HG03342 (cell line): ENCODE results near the gene DEDD.
A peak's percentile ranks its signal among the peaks of the same experiment; 100 is the strongest.

Source experiments
- ATAC-seq: cut with Tn5 transposase; IDR thresholded peaks from one replicate; pipeline ENCODE4 v1.9.1; 2021; ENCODE audit warnings: mild to moderate bottlenecking, moderate library complexity; ENCODE audit not compliant: unreplicated experiment

DEDD gene

DNA sequence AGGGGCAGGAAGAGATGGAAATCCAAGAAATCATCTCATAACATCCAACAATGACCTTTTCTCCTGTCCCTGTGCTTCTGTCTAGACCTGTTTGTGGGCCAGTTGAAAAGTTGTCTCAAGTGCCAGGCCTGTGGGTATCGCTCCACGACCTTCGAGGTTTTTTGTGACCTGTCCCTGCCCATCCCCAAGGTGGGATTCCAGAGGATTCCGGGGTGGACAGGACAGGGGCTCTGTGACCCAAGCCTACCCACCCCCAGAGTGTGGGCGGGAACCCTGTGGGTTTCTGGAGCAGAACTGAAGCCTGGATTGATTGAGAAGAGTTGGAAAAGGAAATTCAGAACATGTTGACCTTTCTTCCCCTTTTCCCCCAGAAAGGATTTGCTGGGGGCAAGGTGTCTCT, 31.3 kb upstream of the DEDD start:
- no peak for ATAC-seq

DNA sequence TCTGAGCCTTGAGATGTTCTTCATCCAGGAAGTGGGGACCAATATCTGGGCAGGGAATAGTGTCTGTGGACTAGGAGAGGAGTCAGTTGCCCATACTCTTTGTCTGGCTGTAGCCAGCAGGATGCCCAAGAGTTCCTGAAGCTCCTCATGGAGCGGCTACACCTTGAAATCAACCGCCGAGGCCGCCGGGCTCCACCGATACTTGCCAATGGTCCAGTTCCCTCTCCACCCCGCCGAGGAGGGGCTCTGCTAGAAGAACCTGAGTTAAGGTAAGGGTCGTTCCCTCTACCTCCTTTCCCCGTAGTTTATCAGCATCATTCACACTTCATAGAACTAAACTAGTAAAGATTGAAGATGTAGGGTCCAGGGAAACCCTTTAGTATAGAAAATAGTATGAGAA, 30.3 kb upstream of the DEDD start:
- no peak for ATAC-seq

DNA sequence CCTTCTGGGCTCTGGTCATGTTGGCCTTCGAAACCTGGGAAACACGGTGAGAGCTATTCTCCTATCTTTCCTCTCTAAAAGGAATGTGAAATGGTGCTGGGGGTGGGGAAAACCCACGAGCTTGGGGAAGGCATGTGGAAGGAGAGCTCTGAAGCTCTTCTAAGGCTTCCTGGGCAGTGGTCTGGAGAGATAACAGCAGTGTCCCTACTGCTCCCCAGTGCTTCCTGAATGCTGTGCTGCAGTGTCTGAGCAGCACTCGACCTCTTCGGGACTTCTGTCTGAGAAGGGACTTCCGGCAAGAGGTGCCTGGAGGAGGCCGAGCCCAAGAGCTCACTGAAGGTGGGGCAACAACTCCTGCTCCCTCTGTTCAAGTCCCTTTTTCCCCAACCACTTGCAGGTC, 29.6 kb upstream of the DEDD start:
- ATAC-seq = no peak

DNA sequence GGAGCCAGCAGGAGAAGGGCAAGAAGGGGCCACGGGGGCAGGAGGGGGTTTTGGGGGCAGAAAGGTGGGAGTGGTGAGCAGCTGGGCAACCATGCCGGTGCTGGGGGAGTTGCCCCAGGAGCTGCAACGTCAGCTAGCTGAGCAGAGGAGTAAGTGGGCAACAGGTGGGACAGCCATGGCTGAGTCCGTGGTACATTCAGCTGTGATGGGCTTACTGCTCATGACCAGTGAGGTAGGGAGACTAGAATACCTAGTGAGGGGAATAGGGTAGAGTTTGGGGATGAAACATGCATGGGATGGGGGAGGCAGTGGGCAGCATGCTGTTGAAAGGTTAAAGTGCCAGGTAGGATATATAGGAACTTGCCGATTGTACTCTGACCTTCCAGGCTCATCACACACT, 29.2 kb upstream of the DEDD start:
- ATAC-seq = no peak

DNA sequence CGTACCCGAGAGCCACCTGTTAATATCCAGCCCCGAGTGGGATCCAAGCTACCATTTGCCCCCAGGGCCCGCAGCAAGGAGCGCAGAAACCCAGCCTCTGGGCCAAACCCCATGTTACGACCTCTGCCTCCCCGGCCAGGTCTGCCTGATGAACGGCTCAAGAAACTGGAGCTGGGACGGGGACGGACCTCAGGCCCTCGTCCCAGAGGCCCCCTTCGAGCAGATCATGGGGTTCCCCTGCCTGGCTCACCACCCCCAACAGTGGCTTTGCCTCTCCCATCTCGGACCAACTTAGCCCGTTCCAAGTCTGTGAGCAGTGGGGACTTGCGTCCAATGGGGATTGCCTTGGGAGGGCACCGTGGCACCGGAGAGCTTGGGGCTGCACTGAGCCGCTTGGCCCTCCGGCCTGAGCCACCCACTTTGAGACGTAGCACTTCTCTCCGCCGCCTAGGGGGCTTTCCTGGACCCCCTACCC, 28.2 kb upstream of the DEDD start:
- no peak for ATAC-seq

DNA sequence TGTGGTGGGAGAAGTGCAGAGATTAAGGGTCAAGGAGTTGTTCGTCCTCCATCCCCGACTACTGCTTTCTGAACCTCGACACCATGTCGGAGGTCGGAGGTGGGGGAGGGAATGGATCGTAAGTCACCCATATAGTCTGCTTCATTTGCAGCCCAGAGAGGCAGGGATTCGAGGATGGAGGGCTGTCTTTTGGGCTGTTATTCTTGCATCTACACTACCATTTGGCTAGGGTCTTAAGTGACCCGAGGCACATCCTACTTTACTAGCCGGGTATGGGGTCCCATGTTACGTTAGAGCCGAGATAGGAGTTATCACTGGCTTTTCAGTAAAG, 27.4 kb upstream of the DEDD start:
- ATAC-seq = no peak

DNA sequence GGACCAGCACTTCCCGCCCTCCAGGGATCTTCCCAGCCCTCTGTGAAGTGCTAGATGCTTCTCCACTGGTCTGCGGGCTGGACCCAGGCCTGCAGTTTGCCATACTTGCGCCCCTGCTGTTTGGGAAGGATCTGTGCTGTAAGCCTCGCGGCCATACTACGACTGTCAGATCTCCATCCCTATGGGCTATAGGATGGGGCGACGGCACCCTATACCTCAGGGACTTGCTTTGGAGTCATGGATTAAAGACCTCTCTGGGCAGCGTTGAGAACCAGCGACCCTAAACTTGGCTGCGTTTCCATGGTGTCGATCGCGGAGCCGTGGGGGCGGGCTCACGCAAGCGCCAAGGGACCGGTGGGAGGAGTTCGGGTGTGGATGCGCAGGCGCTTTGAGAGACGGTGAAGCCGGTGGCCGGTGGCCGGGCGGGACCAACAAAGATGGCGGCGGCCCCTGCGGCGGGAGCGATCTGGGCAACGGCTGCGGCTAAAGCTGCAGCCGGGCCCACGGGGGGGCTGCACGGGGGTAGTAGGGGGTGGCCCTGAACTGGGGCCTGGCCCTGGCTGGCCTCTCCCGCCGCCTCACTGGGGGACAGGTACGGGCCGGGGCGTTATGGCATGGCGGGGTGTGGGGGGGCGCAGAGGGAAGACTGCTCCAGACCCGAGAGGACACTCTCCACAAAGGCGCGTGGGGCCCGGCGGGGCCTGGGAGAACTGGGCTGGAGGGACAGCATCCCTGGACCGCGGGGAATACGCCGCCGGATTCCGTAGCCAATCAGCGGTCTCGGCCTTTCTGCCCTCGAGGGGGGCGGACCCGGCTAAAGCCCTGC, 26.8 kb upstream of the DEDD start, which contains the start of gene USP21:
TSS of gene USP21 (plus strand) at position 414 of the 826 bp plus-strand sequence. CDS start 1,141 bp downstream, outside the sequence.
- ATAC-seq = peak; percentile 75

DNA sequence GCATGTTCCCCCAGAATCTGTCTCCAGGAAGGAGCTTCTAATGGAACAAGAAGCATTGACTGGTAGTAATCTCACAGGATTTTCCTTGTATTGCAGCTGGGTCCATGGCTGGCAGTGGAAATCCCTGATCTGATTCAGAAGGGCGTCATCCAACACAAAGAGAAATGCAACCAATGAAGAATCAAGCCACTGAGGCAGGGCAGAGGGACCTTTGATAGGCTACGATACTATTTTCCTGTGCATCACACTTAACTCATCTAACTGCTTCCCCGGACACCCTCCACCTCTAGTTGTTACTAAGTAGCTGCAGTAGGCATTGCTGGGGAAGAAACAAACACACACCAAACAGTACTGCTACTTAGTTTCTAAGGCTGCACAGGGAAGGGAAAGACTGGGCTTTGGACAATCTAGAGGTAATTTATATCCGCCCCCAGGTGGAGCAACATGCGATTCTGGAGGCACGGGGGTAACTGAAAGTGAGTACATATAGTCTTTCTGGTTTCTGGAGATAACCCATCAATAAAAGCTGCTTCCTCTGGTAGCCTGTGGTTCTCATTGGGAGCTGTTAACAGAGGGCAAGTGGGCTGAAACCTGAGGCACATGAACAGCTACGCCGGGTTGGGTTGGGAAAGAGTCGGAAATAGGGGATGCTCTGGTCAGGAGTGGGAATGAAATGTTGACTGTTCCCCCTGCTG, 26.0 kb upstream of the DEDD start:
- no peak for ATAC-seq

DNA sequence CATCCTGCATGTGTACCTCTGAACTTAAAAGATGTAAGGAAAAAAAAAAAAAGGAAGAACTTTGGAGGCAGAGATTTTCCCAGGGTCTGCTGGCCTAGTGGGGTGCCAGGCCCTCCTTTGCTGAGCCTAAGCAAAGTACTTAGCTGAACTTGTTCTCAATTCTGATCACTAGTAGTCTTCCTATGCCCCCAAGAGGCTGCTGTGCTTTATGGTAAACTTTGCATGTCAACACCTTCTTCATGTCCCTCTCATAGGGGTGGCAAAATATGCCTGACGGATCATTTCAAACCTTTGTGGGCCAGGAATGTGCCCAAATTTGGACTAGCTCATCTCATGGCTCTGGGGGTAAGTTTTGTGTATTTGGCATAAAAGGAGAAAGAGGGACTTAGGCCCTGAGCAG, 25.4 kb upstream of the DEDD start:
- no peak for ATAC-seq

DNA sequence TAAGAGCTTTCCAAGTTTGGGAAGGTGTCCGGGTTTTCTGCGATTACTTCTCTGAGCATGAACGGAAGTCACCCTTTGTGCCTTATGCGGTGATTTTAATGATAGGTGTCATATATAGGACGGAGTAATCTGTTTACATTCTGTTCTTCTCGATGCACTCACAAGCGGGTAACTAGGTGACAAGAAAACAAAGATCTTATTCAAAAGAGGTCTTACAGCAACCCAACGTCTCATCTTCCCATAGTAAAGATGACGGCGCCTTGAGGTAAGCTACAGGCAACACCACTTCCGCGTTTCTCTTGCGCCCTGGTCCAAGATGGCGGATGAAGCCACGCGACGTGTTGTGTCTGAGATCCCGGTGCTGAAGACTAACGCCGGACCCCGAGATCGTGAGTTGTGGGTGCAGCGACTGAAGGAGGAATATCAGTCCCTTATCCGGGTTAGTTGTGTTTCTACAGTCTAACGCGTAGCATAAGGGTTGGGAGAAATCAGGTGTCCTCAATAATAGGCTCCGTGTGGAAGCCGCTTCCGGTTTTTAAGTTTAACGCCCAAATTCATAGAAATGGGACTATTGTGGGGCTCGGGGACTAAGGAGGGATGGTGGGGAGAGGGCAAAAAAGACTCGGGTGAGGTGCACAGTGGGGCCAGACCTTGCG, 21.3 kb upstream of the DEDD start, which contains the start of gene UFC1:
TSS of gene UFC1 (plus strand) at position 297 of the 656 bp plus-strand sequence. CDS start at position 317, 20 bp downstream.
- ATAC-seq = peak; percentile 86

DNA sequence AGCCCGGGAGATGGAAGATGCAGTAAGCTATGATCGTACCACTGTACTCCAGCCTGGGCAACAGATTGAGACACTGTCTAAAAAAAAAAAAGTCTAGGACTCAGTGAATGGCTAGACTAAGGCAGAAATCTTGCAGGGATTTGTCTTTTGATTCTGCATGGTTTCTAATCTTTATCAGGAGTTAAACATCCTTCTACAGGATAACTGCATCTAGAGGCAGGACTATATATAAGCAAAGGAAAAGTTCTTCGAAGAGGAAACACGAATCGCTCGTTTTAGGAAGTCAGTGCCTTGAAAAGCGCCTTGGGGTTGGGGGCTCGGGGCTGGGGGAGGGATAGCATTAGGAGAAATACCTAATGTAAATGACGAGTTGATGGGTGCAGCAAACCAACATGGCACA, 20.7 kb upstream of the DEDD start:
- peak; percentile 5 for ATAC-seq

DNA sequence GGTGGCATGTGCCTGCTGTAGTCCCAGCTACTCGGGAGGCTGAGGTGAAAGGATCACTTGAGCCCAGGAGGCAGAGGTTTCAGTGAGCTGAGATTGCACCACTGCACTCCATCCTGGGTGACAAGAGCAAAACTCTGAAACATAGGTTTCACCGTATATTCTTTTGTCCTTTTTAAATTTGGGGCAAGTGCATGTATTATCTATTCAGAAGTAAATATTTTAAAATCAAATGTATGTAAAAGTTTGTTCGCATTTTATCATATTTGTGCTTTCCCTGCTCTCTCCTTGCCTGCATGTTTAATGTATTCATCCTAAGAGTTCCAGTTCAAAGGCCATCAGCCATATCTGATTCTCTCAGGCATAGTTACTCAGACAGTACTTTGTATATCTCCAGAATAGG, 13.4 kb upstream of the DEDD start:
- ATAC-seq = no peak

DNA sequence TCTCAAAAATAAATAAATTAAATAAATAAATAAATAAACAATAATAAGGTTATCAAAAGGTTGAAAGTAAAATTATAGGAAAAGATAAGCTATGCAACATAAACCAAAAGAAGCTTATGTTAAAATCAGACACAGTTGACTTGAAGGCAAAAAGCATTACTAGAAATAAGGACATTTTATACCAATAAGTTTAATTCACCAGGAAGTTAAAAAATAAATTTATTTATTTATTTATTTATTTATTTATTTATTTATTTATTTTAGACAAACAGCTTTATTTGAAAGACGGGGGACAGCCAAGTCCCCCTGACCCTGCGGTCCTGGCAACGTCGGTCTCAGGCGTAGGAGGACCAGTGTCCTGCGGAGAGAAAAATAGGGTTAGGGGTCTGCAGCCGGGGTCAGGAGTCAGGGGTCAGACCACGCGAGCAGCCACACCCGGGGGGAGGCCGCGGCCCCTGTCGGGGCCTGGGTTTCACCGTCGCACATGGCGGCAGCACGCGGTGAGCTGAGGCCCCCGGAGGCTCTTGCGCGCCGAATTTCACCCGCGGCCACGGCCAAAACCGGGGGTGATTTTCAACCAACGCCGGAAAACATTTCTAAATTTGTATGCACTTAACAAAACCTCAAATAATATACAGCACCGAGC, 8.4 kb upstream of the DEDD start:
- no peak for ATAC-seq

DNA sequence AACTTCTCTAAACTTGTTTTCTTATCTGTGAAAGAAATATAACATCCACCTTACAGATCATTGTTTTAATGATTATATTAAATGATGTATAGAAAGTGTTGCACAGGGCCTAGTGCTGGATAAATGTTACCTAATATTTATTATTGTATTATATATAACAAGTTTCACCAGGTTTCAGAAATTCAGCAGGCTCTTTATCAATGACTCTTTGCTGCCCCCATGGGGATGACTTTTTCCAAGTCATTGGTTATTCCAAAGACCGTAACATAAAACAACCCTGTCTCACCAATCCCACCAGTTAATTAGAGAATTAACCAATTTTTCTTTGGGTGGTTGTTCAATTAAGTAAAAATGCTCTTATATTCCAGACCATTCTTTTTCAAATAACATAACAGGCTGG, 7.3 kb upstream of the DEDD start:
- no peak for ATAC-seq

DNA sequence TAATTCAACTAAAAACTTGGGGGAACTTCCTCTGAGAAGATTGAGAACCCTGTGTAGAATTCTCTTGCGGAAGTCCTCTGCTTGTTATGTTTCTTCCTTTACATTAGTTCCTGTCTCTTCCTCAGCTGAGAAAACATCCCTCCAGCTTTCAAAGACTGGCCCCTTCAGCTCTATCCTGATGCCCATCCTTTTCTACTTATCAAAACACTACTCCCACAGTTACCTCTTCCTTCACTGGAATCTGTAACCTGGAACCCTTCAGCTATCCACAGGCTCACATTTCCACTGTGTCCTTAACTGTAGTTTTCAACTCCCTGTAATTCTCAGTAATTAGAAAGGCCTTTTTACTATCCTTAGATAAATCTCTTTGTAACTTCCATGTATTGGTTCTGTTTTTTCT, 6.0 kb upstream of the DEDD start:
- no peak for ATAC-seq

DNA sequence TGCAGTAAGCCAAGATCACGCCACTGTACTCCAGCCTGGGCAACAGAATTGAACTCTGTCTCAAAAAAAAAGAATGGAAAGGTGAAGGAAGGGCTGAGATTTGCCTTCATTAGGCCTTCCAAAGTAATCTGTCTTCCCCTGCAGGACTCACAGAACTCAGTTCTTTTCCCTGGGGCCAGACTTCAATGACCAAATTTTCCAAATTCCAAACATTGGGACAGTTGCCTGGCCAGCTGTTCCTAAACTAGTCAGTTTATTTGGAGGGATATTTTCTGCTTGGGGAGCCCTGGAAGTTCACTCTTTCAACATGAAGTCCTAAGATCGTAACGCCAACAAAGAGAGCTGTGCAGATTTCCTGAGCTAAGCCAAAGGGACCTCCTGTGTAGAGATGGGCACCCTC, 5.4 kb upstream of the DEDD start:
- no peak for ATAC-seq

DNA sequence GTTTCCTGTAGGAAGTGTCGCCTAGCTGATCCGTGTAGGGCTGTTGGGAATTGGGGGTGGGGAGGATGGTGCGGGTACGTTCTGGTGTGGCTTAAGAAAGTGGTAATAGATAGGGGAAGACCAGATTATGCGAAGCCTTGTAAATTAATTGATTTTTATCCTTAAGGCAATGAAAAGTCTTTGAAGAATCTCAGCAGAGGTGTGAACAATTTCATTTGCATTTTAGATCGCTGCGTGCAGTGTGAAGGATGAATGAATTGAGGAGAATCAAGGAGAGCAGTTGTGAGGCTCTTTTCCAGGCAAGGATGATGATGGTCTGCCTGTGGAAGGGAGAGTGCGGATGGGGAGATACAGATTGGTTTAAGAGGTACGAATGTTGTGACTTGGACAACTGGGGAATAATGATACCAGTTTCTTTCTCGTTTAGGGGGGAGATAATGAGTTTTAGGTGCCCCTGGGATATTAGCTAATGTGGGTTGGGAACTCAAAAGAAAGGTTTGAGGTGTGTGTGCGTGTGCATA, 813 bp upstream of the DEDD start:
- no peak for ATAC-seq

DNA sequence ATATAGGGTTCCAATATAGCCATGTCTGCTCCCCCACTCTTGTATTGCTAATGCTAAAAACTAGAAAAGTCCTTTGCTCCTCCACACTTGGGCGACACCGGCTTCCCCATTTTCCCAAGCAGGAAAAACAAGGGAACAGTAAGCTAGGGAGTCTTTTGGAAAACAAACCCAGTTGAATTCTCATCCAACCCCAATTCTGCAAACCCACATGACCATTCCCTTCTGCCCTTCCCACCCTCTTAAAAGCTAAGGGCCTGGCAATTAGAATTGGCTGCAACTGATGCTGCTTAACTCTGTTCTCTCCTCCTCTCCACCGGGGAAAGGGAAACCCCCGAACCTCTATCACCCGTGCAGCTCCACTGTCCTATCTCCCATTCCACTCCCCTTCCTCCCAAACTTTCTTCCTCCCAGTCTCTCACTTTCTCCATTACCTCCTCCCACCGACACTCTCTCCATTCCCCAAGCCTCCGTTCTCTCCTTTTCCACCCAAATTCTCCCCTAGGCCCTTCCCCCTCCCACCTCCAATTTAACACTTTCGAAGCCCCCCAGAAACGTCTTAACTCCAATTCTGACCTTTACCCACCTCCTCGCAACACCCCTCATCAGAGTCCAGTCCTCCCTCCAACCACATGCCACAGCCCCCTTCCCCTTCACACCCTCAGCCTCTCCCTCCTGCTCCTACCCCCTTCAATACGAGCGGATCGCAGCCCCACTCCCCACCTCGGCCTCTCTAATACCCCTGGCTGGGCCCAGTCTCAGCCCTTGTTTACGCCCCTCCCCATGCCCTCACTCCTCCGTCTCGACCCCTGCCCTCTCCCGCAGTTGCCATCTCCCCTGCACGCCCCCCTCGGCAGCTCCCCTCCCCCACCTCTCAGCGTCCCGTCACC, 701 bp downstream of the DEDD start:
- ATAC-seq = no peak

DNA sequence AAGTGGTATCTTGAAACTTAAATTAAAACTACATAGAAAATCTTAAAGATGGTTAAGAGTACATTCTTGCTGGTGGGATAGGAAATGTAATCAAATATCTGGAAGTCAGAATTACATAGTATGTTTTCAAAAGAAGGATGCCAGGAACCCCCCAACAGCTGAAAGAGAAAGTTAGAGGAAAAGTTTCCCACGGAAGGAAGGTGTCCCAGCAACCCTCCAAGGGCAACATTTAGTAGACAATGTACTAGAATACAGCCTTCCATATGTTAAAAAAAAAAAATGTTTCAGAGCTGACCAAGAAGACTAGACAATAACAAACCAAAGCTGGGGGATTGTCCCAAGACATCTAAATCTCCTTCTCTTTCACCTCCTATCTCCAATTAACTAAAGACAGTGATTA, 2.2 kb downstream of the DEDD start:
- no peak for ATAC-seq
